ENCODE results near the gene P2RX4. TPM values are rescaled to one million over a fixed set of nuclear protein-coding genes. Genes with fewer than 3 reads are reported as not detected.

P2RX4 gene
- total and polyA plus RNA-seq, 12 donors: 3.7 to 12.6 (median 5.5) TPM

- no peak for TF ChIP-seq CTCF (IDR thresholded peaks at IDR 0.05)
- H3K27ac ChIP-seq: no peak overlapping the region
- H3K36me3 ChIP-seq: peaks cover 0 to 19% (median 0%) of the 10 kb centered on the region in 9 donors
- no peak for ATAC-seq
- no peaks in the 10 kb centered on the region for H3K27me3 ChIP-seq
- H3K4me3 ChIP-seq: no peak overlapping the region
- peaks cover 0 to 16% (median 0%) of the 10 kb centered on the region in 9 donors for H3K4me1 ChIP-seq
- WGBS, 2 donors: 94 to 95% methylated on average over 7 of the region's 7 CpGs
- DNase-seq: no peak
- H3K9me3 ChIP-seq: peaks cover 0 to 10% (median 0%) of the 10 kb centered on the region in 11 donors
- intact Hi-C loops (cut with DNase I): no loop called here
Observed at GRCh38 chr12:121184984-121185889, 24.7 kb upstream of the P2RX4 start.

- no peaks in the 10 kb centered on the region for H3K27me3 ChIP-seq
- DNase-seq (no peak), ATAC-seq (no peak)
- H3K4me3 ChIP-seq: no peak overlapping the region
- H3K36me3 ChIP-seq: peaks cover 0 to 10% (median 0%) of the 10 kb centered on the region in 9 donors
- H3K9me3 ChIP-seq: peaks cover 0 to 6% (median 0%) of the 10 kb centered on the region in 11 donors
- peaks cover 0 to 29% (median 0%) of the 10 kb centered on the region in 9 donors for H3K4me1 ChIP-seq
- WGBS, 2 donors: 76% methylated on average over 2 of the region's 2 CpGs
- TF ChIP-seq CTCF (IDR thresholded peaks at IDR 0.05): no peak
- intact Hi-C loops (cut with DNase I): no loop called here
- H3K27ac ChIP-seq: no peak overlapping the region
Observed at GRCh38 chr12:121186826-121187225, 23.1 kb upstream of the P2RX4 start.

- 80 to 84% methylated on average over 7 of the region's 7 CpGs for WGBS, 2 donors
- DNase-seq: no peak
- Histone ChIP-seq H3K4me3 (no peak overlapping the region), H3K4me1 (peaks cover 0 to 32% (median 0%) of the 10 kb centered on the region in 9 donors), H3K9me3 (peaks cover 0 to under 1% (median 0%) of the 10 kb centered on the region in 11 donors), H3K27me3 (no peaks in the 10 kb centered on the region), H3K36me3 (peaks cover 0 to 10% (median 0%) of the 10 kb centered on the region in 9 donors), H3K27ac (no peak overlapping the region)
- ATAC-seq: no peak
- intact Hi-C loops (cut with DNase I): no loop called here
- no peak for TF ChIP-seq CTCF (IDR thresholded peaks at IDR 0.05)
Observed at GRCh38 chr12:121187501-121187900, 22.4 kb upstream of the P2RX4 start.

GRCh38 chr12:121188227-121188626 is 21.7 kb upstream of the P2RX4 start:
- no peak for ATAC-seq
- no peak for TF ChIP-seq CTCF (IDR thresholded peaks at IDR 0.05)
- Histone ChIP-seq H3K4me1 (peaks cover 0 to 32% (median 0%) of the 10 kb centered on the region in 9 donors), H3K4me3 (no peak overlapping the region), H3K9me3 (no peaks in the 10 kb centered on the region), H3K27me3 (no peaks in the 10 kb centered on the region), H3K36me3 (peaks cover 0 to 10% (median 0%) of the 10 kb centered on the region in 9 donors), H3K27ac (no peak overlapping the region)
- intact Hi-C loops (cut with DNase I): no loop called here
- no peak for DNase-seq
- WGBS, 2 donors: 94 to 97% methylated on average over 2 of the region's 2 CpGs
